Prostate gland (tissue), 2 donors: ENCODE results near the gene IGSF9.

Experiments
- CTCF ChIP-seq, 4 experiments: fragments of 200-600 bp in 2 of 4; fragments of 450-650 bp in 2 of 4; sonication (generic) in 2 of 4; IDR thresholded peaks; 1 replicate in 3 of 4; 2 replicates in 1 of 4; pipeline ENCODE4 v1.5.1; 2016 to 2019; ENCODE audit warnings: antibody characterized with exemption in 4 of 4, mild to moderate bottlenecking in 2 of 4, moderate library complexity in 2 of 4
- POLR2A ChIP-seq: fragments of 450-650 bp; IDR thresholded peaks from one replicate; pipeline ENCODE4 v1.6.1; 2016; ENCODE audit warnings: antibody characterized with exemption, mild to moderate bottlenecking
- POLR2AphosphoS5 ChIP-seq: sonication (generic); formaldehyde crosslinking; IDR thresholded peaks from one replicate; pipeline ENCODE4 v1.6.1; 2017; ENCODE audit warnings: antibody characterized with exemption

- TF ChIP-seq CTCF (IDR thresholded peaks at IDR 0.05) (no peak), POLR2A (no peak), POLR2AphosphoS5 (no peak)
Measured at GRCh38 chr1:159973350-159973940, 28.0 kb upstream of the IGSF9 start.
